BLaER1 treated with 17β-estradiol and CSF1 and Interleukin-3, amounts not matched to agents 10 nM and 100 nM (cell line): ENCODE measurements around the gene BRAT1.

ENCODE experiments used
- H3K27ac ChIP-seq, 11 experiments: shearing (Covaris generic); formaldehyde crosslinking; 2 replicates each; pipeline ENCODE4 v1.8.1; 2022
- H3K27me3 ChIP-seq, 11 experiments: shearing (Covaris generic); formaldehyde crosslinking; 2 replicates each; pipeline ENCODE4 v1.8.1; 2022
- H3K36me3 ChIP-seq, 11 experiments: shearing (Covaris generic); formaldehyde crosslinking; 2 replicates each; pipeline ENCODE4 v1.8.1; 2022
- H3K4me1 ChIP-seq, 10 experiments: shearing (Covaris generic); formaldehyde crosslinking; 2 replicates each; pipeline ENCODE4 v1.8.1; 2022
- H3K4me2 ChIP-seq, 11 experiments: shearing (Covaris generic); formaldehyde crosslinking; 2 replicates each; pipeline ENCODE4 v1.8.1; 2022
- H3K4me3 ChIP-seq, 10 experiments: shearing (Covaris generic); formaldehyde crosslinking; 2 replicates each; pipeline ENCODE4 v1.8.1; 2022
- H3K9ac ChIP-seq, 11 experiments: shearing (Covaris generic); formaldehyde crosslinking; 2 replicates each; pipeline ENCODE4 v1.8.1; 2022
- H3K9me3 ChIP-seq, 11 experiments: shearing (Covaris generic); formaldehyde crosslinking; replicated peaks in 1 of 11; 2 replicates each; pipeline ENCODE4 v1.8.1; 2022
- H4K20me1 ChIP-seq, 11 experiments: shearing (Covaris generic); formaldehyde crosslinking; 2 replicates each; pipeline ENCODE4 v1.8.1; 2022
- Cebpa-rat ChIP-seq, 11 experiments: shearing (Covaris generic); IDR thresholded peaks; 2 replicates each; pipeline ENCODE4 v1.8.1; 2022

Gene BRAT1

GRCh38 chr7:2555121-2556052, at the start of gene BRAT1:
TSS of gene BRAT1 (minus strand) at chr7:2555524. CDS start at chr7:2554431, 1,093 bp downstream.
- Histone ChIP-seq H3K9ac (peak within 1 kb of the TSS; percentile 91 to 100 (median 99)), H3K4me1 (peaks cover 59 to 74% (median 65%) of the 10 kb centered on the region in 10 experiments), H3K4me2 (peak within 1 kb of the TSS; percentile 97 to 100 (median 99)), H3K4me3 (peak within 1 kb of the TSS; percentile 60 to 79 (median 70)), H3K27ac (peak within 1 kb of the TSS; percentile 95 to 100 (median 100)), H4K20me1 (peaks cover 0 to 23% (median 12%) of the 10 kb centered on the region in 11 experiments; a peak in 12 of 22 replicates), H3K9me3 (no peaks in the 10 kb centered on the region), H3K27me3 (no peaks in the 10 kb centered on the region), H3K36me3 (peaks cover 16 to 33% (median 22%) of the 10 kb centered on the region in 11 experiments; a peak in 21 of 22 replicates)
- no peak for TF ChIP-seq Cebpa-rat (IDR thresholded peaks at IDR 0.05)

GRCh38 chr7:2604608-2605174, 49.4 kb upstream of the BRAT1 start:
- Histone ChIP-seq H3K4me2 (peak overlapping the region; percentile 90 to 99 (median 95)), H3K4me3 (no peak overlapping the region), H3K9me3 (no peaks in the 10 kb centered on the region), H3K27me3 (no peaks in the 10 kb centered on the region), H3K36me3 (peaks cover 0 to 18% (median 0%) of the 10 kb centered on the region in 11 experiments; a peak in 5 of 22 replicates), H3K27ac (peak overlapping the region in 1 of 11 experiments; percentile 80; a peak in 2 of 22 replicates), H3K9ac (peak overlapping the region in 3 of 11 experiments; percentile 14 to 21 (median 15); a peak in 3 of 22 replicates), H3K4me1 (peaks cover 81 to 100% (median 97%) of the 10 kb centered on the region in 10 experiments), H4K20me1 (peaks cover 0 to 13% (median 0%) of the 10 kb centered on the region in 11 experiments; a peak in 6 of 22 replicates)
- no peak for TF ChIP-seq Cebpa-rat (IDR thresholded peaks at IDR 0.05)

- no peak for TF ChIP-seq Cebpa-rat (IDR thresholded peaks at IDR 0.05)
- no peaks in the 10 kb centered on the region for H3K9me3 ChIP-seq
- H3K4me3 ChIP-seq = no peak overlapping the region
- peaks cover 71 to 88% (median 83%) of the 10 kb centered on the region in 10 experiments for H3K4me1 ChIP-seq
- H3K36me3 ChIP-seq = peaks cover 5 to 32% (median 13%) of the 10 kb centered on the region in 11 experiments
- 0 out of 22 replicates have a peak overlapping the region, but pooled peaks of 1 of the 11 experiments have one; percentile 46 for H3K9ac ChIP-seq
- H3K27ac ChIP-seq = peak overlapping the region in 2 of 11 experiments; percentile 7 to 34; a peak in 1 of 22 replicates
- no peaks in the 10 kb centered on the region for H3K27me3 ChIP-seq
- peaks cover 0 to 13% (median 0%) of the 10 kb centered on the region in 11 experiments; a peak in 6 of 22 replicates for H4K20me1 ChIP-seq
- H3K4me2 ChIP-seq = peak overlapping the region; percentile 69 to 98 (median 88)
Measured at GRCh38 chr7:2603044-2603965, 48.0 kb upstream of the BRAT1 start.

- TF ChIP-seq Cebpa-rat (IDR thresholded peaks at IDR 0.05) = no peak
- Histone ChIP-seq H3K36me3 (peaks cover 7 to 40% (median 20%) of the 10 kb centered on the region in 11 experiments), H3K4me2 (peak overlapping the region; percentile 69 to 98 (median 88)), H3K9me3 (no peaks in the 10 kb centered on the region), H3K27me3 (no peaks in the 10 kb centered on the region), H4K20me1 (peaks cover 0 to 13% (median 0%) of the 10 kb centered on the region in 11 experiments; a peak in 6 of 22 replicates), H3K4me1 (peaks cover 63 to 81% (median 75%) of the 10 kb centered on the region in 10 experiments), H3K9ac (peak overlapping the region in 2 of 11 experiments; percentile 30 to 46; a peak in 1 of 22 replicates), H3K27ac (peak overlapping the region in 2 of 11 experiments; percentile 7 to 34; a peak in 1 of 22 replicates), H3K4me3 (no peak overlapping the region)
Measured at GRCh38 chr7:2602406-2603043, 47.2 kb upstream of the BRAT1 start.

- no peaks in the 10 kb centered on the region for H3K9me3 ChIP-seq
- peaks cover 57 to 81% (median 74%) of the 10 kb centered on the region in 10 experiments for H3K4me1 ChIP-seq
- H3K27me3 ChIP-seq = peaks cover 0 to 5% (median 0%) of the 10 kb centered on the region in 11 experiments; a peak in 1 of 22 replicates
- H3K4me2 ChIP-seq = peak overlapping the region; percentile 69 to 98 (median 88)
- H3K4me3 ChIP-seq = no peak overlapping the region
- H3K36me3 ChIP-seq = peaks cover 7 to 46% (median 25%) of the 10 kb centered on the region in 11 experiments
- 0 out of 22 replicates have a peak overlapping the region, but pooled peaks of 1 of the 11 experiments have one; percentile 30 for H3K9ac ChIP-seq
- TF ChIP-seq Cebpa-rat (IDR thresholded peaks at IDR 0.05) = no peak
- no peak overlapping the region for H3K27ac ChIP-seq
- H4K20me1 ChIP-seq = peaks cover 0 to 13% (median 0%) of the 10 kb centered on the region in 11 experiments; a peak in 6 of 22 replicates
Measured at GRCh38 chr7:2601907-2602306, 46.6 kb upstream of the BRAT1 start.

- no peak overlapping the region for H3K9ac ChIP-seq
- peaks cover 0 to 13% (median 0%) of the 10 kb centered on the region in 11 experiments; a peak in 6 of 22 replicates for H4K20me1 ChIP-seq
- no peaks in the 10 kb centered on the region for H3K9me3 ChIP-seq
- H3K27me3 ChIP-seq = peaks cover 0 to 13% (median 0%) of the 10 kb centered on the region in 11 experiments; a peak in 6 of 22 replicates
- no peak overlapping the region for H3K4me3 ChIP-seq
- H3K4me2 ChIP-seq = peak overlapping the region in 9 of 11 experiments; percentile 13 to 98 (median 44); a peak in 13 of 22 replicates
- H3K36me3 ChIP-seq = peaks cover 7 to 50% (median 29%) of the 10 kb centered on the region in 11 experiments
- H3K27ac ChIP-seq = no peak overlapping the region
- peaks cover 49 to 81% (median 69%) of the 10 kb centered on the region in 10 experiments for H3K4me1 ChIP-seq
- TF ChIP-seq Cebpa-rat (IDR thresholded peaks at IDR 0.05) = no peak
Measured at GRCh38 chr7:2601065-2601464, 45.7 kb upstream of the BRAT1 start.

GRCh38 chr7:2598154-2598823, 43.0 kb upstream of the BRAT1 start:
- TF ChIP-seq Cebpa-rat (IDR thresholded peaks at IDR 0.05) = no peak
- H3K36me3 ChIP-seq = peaks cover 7 to 60% (median 37%) of the 10 kb centered on the region in 11 experiments

More at GRCh38 chr7:2598154-2598823, 43.0 kb upstream of the BRAT1 start:
- Histone ChIP-seq H3K9me3 (no peaks in the 10 kb centered on the region), H3K9ac (no peak overlapping the region), H3K27me3 (peaks cover 0 to 24% (median 0%) of the 10 kb centered on the region in 11 experiments; a peak in 10 of 22 replicates), H3K4me2 (no peak overlapping the region), H3K4me3 (no peak overlapping the region), H4K20me1 (peaks cover 0 to 20% (median 0%) of the 10 kb centered on the region in 11 experiments; a peak in 7 of 22 replicates), H3K4me1 (peaks cover 44 to 81% (median 67%) of the 10 kb centered on the region in 10 experiments), H3K27ac (no peak overlapping the region)
